Esophagus muscularis mucosa (tissue), 4 donors: ENCODE results near the gene IGHMBP2. TPM values are rescaled to one million over a fixed set of nuclear protein-coding genes. Genes with fewer than 3 reads are reported as not detected.

ENCODE experiments used
- DNase-seq: peaks from one replicate; pipeline ENCODE4 v3.0.0-alpha.2; 2017; ENCODE audit errors: extremely low spot score
- H3K27ac ChIP-seq, 4 donors: fragments of 200-600 bp; sonication (generic); replicated peaks in 1 of 4; 1 replicate in 3 of 4; 2 replicates in 1 of 4; pipeline ENCODE4 v1.5.1; 2016 to 2019; ENCODE audit warnings: mild to moderate bottlenecking in 1 of 4
- H3K27me3 ChIP-seq, 4 donors: fragments of 200-600 bp; sonication (generic); one replicate each; pipeline versions ENCODE4 v1.5.1 to v1.6.0; 2016 to 2019
- H3K36me3 ChIP-seq, 4 donors: fragments of 200-600 bp; sonication (generic); one replicate each; pipeline ENCODE4 v1.5.1; 2016 to 2019
- H3K4me1 ChIP-seq, 4 donors: fragments of 200-600 bp; sonication (generic); one replicate each; pipeline ENCODE4 v1.5.1; 2016 to 2019
- H3K4me3 ChIP-seq, 4 donors: fragments of 200-600 bp; sonication (generic); 1 replicate in 2 of 4; 2 replicates in 2 of 4; pipeline ENCODE4 v1.5.1; 2016 to 2019; ENCODE audit warnings: mild to moderate bottlenecking in 4 of 4, moderate library complexity in 1 of 4
- H3K9me3 ChIP-seq, 4 donors: fragments of 200-600 bp; sonication (generic); 1 replicate in 3 of 4; 2 replicates in 1 of 4; pipeline ENCODE4 v1.5.1; 2016 to 2019
- EP300 ChIP-seq: sonication (generic); formaldehyde crosslinking; IDR thresholded peaks from one replicate; pipeline ENCODE4 v1.6.1; 2017; ENCODE audit warnings: antibody characterized with exemption
- POLR2A ChIP-seq: fragments of 450-650 bp; IDR thresholded peaks from one replicate; pipeline ENCODE4 v1.6.1; 2017; ENCODE audit warnings: antibody characterized with exemption, moderate library complexity, mild to moderate bottlenecking, low read depth
- POLR2AphosphoS5 ChIP-seq, 2 donors: sonication (generic); formaldehyde crosslinking; IDR thresholded peaks; one replicate each; pipeline ENCODE4 v1.6.1; 2017; ENCODE audit warnings: antibody characterized with exemption in 2 of 2
- WGBS: methylation state at CpG from one replicate; pipeline ENCODE4 v1.1.5; 2018; 5-methylcytosine and 5-hydroxymethylcytosine counted together
- intact Hi-C: fragments of 100-400 bp; cut with DNase I; formaldehyde crosslinking; loops from one replicate; pipeline ENCODE4 v1.15.1; 2023
- total RNA-seq, 4 donors: library from RNA; depleted of rRNA; stranded (reverse); fragments of >200 nt; gene quantifications; one replicate each; pipeline versions ENCODE4 v1.1.0 to v1.2.1, GENCODE V29; 2016
- TF ChIP-seq, protein P1 (sequence below), 3 experiments: fragments of 200-600 bp in 2 of 3; fragments of 450-650 bp in 1 of 3; sonication (generic) in 2 of 3; IDR thresholded peaks; one replicate each; pipeline ENCODE4 v1.5.1; 2017 to 2019; ENCODE audit warnings: antibody characterized with exemption in 3 of 3, mild to moderate bottlenecking in 2 of 3, moderate library complexity in 1 of 3

The IGHMBP2 gene
- total RNA-seq, 4 donors from 2014 or later, result 11.6 to 30.8 (median 28.0) TPM

DNA sequence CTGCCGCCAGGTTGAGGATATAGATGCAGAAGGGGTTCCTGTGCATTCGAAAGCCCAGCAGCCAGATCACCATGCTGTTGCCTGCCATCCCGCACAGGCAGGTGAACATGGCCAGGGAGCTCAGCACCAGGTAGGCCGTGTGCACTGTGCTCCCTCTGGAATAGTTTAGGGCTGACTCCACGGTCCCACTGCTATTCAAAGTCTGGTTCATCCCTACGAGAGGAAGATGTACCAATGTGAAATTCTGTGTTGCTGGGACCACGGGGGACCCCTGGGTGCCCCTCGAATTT, 77.0 kb downstream of the IGHMBP2 start, which contains the start of gene MRGPRD:
Gene MRGPRD, minus strand, starts transcription at position 211 of the 290 bp plus-strand sequence. Its CDS starts 0 bp downstream, at position 211.
- H3K27ac ChIP-seq, result no peak within 1 kb of the TSS
- TF ChIP-seq, protein P1, sequence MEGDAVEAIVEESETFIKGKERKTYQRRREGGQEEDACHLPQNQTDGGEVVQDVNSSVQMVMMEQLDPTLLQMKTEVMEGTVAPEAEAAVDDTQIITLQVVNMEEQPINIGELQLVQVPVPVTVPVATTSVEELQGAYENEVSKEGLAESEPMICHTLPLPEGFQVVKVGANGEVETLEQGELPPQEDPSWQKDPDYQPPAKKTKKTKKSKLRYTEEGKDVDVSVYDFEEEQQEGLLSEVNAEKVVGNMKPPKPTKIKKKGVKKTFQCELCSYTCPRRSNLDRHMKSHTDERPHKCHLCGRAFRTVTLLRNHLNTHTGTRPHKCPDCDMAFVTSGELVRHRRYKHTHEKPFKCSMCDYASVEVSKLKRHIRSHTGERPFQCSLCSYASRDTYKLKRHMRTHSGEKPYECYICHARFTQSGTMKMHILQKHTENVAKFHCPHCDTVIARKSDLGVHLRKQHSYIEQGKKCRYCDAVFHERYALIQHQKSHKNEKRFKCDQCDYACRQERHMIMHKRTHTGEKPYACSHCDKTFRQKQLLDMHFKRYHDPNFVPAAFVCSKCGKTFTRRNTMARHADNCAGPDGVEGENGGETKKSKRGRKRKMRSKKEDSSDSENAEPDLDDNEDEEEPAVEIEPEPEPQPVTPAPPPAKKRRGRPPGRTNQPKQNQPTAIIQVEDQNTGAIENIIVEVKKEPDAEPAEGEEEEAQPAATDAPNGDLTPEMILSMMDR (IDR thresholded peaks at IDR 0.05), result no peak
- no peak for TF ChIP-seq POLR2AphosphoS5 (IDR thresholded peaks at IDR 0.05)
- no peak for TF ChIP-seq EP300
- no peak for TF ChIP-seq POLR2A
- H3K36me3 ChIP-seq, result no peaks in the 10 kb centered on the region
- H3K4me3 ChIP-seq, result no peak within 1 kb of the TSS
- no peaks in the 10 kb centered on the region for H3K9me3 ChIP-seq
- DNase-seq, result no peak
- 88% methylated on average over 8 of the region's 8 CpGs for WGBS
- intact Hi-C loops, result no loop called here
- H3K27me3 ChIP-seq, result no peaks in the 10 kb centered on the region
- peaks cover 7 to 28% (median 11%) of the 10 kb centered on the region in 4 donors for H3K4me1 ChIP-seq

DNA sequence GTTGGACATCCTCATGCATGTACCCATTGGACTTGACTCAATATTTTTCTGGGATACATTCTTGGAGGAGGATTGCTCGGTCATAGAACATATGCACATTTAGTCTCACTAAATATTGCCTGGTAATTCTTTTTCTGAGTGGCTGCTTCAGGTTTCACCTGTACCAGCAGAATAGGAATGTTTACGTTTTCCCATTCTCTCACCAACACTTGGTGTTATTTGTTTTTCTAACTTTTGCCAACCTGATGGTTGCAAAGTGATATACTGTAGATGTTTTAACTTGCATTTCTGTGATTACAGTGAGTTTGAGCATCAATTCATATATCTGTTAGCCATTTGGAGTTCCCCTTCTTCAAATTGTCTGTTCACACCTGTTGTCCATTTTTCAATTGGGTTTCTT, 78.4 kb downstream of the IGHMBP2 start:
- no peak overlapping the region for H3K4me3 ChIP-seq
- H3K9me3 ChIP-seq, result peaks cover 0 to 5% (median 0%) of the 10 kb centered on the region in 4 donors
- intact Hi-C loops, result no loop called here
- WGBS, result 92% methylated on average over 2 of the region's 2 CpGs
- H3K27me3 ChIP-seq, result no peaks in the 10 kb centered on the region
- DNase-seq, result no peak
- no peaks in the 10 kb centered on the region for H3K36me3 ChIP-seq
- TF ChIP-seq EP300 (no peak), POLR2A (no peak)
- no peak overlapping the region for H3K27ac ChIP-seq
- H3K4me1 ChIP-seq, result peaks cover 7 to 18% (median 11%) of the 10 kb centered on the region in 4 donors

DNA sequence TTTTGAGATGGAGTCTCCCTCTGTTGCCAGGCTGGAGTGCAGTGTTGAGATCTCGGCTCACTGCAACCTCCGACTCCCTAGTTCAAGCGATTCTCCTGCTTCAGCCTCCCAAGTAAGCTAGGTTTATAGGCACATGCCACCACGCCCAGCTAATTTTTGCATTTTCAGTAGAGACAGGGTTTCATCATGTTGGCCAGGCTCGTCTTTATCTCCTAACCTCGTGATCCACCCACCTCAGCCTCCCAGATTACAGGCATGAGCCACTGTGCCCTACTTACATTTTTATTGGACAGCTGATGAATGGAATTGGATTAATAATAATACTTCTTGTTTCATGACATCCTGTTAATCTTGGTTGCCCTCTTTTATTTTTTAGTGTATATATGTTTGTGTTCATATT, 80.1 kb downstream of the IGHMBP2 start:
- WGBS, result 86% methylated on average over 6 of the region's 6 CpGs
- H3K36me3 ChIP-seq, result no peaks in the 10 kb centered on the region
- intact Hi-C loops, result no loop called here

DNA sequence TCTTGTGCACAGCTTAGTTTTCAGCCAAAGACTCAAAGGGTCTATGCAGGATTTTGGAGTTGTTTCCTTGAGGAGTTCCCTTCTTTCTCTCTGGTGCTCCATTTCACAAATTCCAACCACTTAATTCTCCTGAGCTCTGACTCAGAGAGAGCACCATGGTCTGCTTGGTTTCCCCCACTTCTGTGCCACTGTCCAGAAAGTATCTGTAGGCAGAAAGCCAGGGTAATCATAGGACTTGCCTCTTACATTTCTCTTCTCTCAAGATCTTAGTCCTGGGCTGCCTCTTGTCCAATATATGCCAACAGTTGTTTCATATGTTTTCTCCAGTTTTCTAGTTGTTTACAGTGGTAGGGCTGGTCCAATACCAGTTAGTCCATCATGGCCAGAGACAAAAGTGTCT, 83.5 kb downstream of the IGHMBP2 start:
- TF ChIP-seq EP300 (no peak), POLR2A (no peak), POLR2AphosphoS5 (IDR thresholded peaks at IDR 0.05) (no peak)
- TF ChIP-seq, protein P1 (IDR thresholded peaks at IDR 0.05), result no peak
- Histone ChIP-seq H3K27ac (no peak overlapping the region), H3K36me3 (no peaks in the 10 kb centered on the region), H3K27me3 (no peaks in the 10 kb centered on the region), H3K4me3 (no peak overlapping the region), H3K4me1 (no peaks in the 10 kb centered on the region), H3K9me3 (peaks cover 0 to 6% (median 0%) of the 10 kb centered on the region in 4 donors)
- DNase-seq, result no peak
- intact Hi-C loops, result no loop called here

More for the DNA sequence above, 80.1 kb downstream of the IGHMBP2 start:
- Histone ChIP-seq H3K4me3 (no peak overlapping the region), H3K9me3 (peaks cover 0 to 6% (median 0%) of the 10 kb centered on the region in 4 donors), H3K27me3 (no peaks in the 10 kb centered on the region), H3K27ac (no peak overlapping the region), H3K4me1 (peaks cover 4 to 7% (median 6%) of the 10 kb centered on the region in 4 donors)
- TF ChIP-seq POLR2A, result no peak
- TF ChIP-seq, protein P1 (IDR thresholded peaks at IDR 0.05), result no peak
- no peak for TF ChIP-seq POLR2AphosphoS5 (IDR thresholded peaks at IDR 0.05)
- no peak for TF ChIP-seq EP300
- no peak for DNase-seq

DNA sequence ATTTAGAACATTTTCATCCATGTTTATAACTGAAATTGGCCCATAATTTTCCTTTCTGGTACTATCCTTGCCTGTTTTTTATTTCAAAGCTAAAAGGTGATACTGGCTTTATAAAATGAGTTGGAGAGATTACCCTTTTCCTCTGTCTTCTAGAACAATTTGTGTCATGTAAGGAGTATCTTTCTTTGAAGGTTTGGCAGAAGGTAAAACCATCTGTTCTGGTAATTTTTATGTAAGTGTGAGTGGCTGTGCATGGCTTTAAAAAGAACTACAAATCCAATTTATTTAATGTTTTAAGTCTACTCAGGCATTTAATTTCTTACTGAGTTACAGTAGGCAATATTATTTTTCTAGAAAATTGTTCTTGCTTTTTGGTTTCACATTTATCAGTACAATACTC, 84.8 kb downstream of the IGHMBP2 start:
- Histone ChIP-seq H3K4me1 (no peaks in the 10 kb centered on the region), H3K4me3 (no peak overlapping the region), H3K27ac (no peak overlapping the region), H3K36me3 (no peaks in the 10 kb centered on the region), H3K27me3 (peaks cover 0 to 7% (median 0%) of the 10 kb centered on the region in 4 donors), H3K9me3 (peaks cover 0 to 6% (median 0%) of the 10 kb centered on the region in 4 donors)
- intact Hi-C loops, result no loop called here
- TF ChIP-seq POLR2AphosphoS5 (IDR thresholded peaks at IDR 0.05) (no peak), EP300 (no peak), POLR2A (no peak)
- TF ChIP-seq, protein P1 (IDR thresholded peaks at IDR 0.05), result no peak
- no peak for DNase-seq

Other genes starting within 250 kb of the IGHMBP2 start
- gene GAL, start 219.3 kb upstream of the IGHMBP2 start, total RNA-seq, result 10 to 100 TPM in 1 of 4 donors, 1 to 10 TPM in 2, not detected in 1; 6.0 to 10.2 (median 8.1) TPM
- 1 to 10 TPM in 2 of 4 donors, under 1 TPM in 2; 0.78 to 2.5 (median 1.4) TPM for gene TESMIN, start 152.4 kb upstream of the IGHMBP2 start, total RNA-seq
- 100 to 1,000 TPM in 2 of 4 donors, 10 to 100 TPM in 2; 36.1 to 122 (median 77.5) TPM for gene CPT1A, start 62.0 kb upstream of the IGHMBP2 start, total RNA-seq
- gene MRPL21, start 59 bp upstream of the IGHMBP2 start, total RNA-seq, result 10 to 100 TPM; 47.2 to 66.2 (median 51.2) TPM
- gene MRGPRD, start 77.1 kb downstream of the IGHMBP2 start, total RNA-seq, result 1 to 10 TPM in 1 of 4 donors, under 1 TPM in 2, not detected in 1; 0.32 to 2.5 (median 0.66) TPM
- gene MRGPRF, start 109.4 kb downstream of the IGHMBP2 start, total RNA-seq, result 100 to 1,000 TPM in 3 of 4 donors, 10 to 100 TPM in 1; 77.9 to 206 (median 126) TPM
- gene TPCN2, start 145.0 kb downstream of the IGHMBP2 start, total RNA-seq, result 10 to 100 TPM; 18.7 to 34.5 (median 24.7) TPM